Transverse colon (tissue), 4 donors: ENCODE results near the gene IAPP.

ENCODE experiments used
- POLR2A ChIP-seq: fragments of 450-650 bp; IDR thresholded peaks from one replicate; pipeline ENCODE4 v1.6.1; 2016; ENCODE audit warnings: antibody characterized with exemption, mild to moderate bottlenecking, moderate library complexity
- POLR2AphosphoS5 ChIP-seq, 3 donors: sonication (generic); formaldehyde crosslinking; IDR thresholded peaks; one replicate each; pipeline ENCODE4 v1.6.1; 2016; ENCODE audit warnings: antibody characterized with exemption in 3 of 3
- TF ChIP-seq, protein P1 (sequence below), 5 experiments: fragments of 200-600 bp in 3 of 5; fragments of 450-650 bp in 2 of 5; sonication (generic) in 3 of 5; IDR thresholded peaks; 1 replicate in 2 of 5; 2 replicates in 3 of 5; pipeline ENCODE4 v1.5.1; 2016 to 2017; ENCODE audit warnings: antibody characterized with exemption in 5 of 5, inconsistent platforms in 3 of 5, mild to moderate bottlenecking in 2 of 5, moderate library complexity in 1 of 5

DNA sequence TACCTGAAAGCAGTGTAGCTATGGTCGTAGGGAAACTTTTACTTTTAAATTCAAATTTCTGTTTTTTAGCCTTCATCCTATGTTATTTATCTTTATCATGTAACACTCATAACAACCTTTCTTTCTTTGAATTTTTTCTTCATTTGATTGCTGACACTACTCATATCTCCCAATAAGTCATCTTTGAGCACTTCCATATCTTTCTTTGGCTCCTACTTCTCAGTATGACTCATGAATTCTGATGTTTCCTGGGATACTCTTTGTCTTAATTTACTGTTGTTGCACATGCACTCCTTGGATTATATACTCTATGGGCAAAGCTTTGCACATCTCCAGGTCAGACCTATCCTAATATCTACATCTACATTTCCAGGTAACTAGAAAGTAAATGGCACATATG lies 18.1 kb upstream of the IAPP start:
- TF ChIP-seq POLR2AphosphoS5 (IDR thresholded peaks at IDR 0.05), result no peak
- TF ChIP-seq, protein P1, sequence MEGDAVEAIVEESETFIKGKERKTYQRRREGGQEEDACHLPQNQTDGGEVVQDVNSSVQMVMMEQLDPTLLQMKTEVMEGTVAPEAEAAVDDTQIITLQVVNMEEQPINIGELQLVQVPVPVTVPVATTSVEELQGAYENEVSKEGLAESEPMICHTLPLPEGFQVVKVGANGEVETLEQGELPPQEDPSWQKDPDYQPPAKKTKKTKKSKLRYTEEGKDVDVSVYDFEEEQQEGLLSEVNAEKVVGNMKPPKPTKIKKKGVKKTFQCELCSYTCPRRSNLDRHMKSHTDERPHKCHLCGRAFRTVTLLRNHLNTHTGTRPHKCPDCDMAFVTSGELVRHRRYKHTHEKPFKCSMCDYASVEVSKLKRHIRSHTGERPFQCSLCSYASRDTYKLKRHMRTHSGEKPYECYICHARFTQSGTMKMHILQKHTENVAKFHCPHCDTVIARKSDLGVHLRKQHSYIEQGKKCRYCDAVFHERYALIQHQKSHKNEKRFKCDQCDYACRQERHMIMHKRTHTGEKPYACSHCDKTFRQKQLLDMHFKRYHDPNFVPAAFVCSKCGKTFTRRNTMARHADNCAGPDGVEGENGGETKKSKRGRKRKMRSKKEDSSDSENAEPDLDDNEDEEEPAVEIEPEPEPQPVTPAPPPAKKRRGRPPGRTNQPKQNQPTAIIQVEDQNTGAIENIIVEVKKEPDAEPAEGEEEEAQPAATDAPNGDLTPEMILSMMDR (IDR thresholded peaks at IDR 0.05), result no peak
- TF ChIP-seq POLR2A, result no peak
